Measurements from ENCODE around the gene MYH16. TPM values are rescaled to one million over a fixed set of nuclear protein-coding genes. Genes with fewer than 3 reads are reported as not detected.

The MYH16 gene
- total and polyA plus RNA-seq, 9 of the 15 experiments (the other 6 are each of a cell fraction or from before 2014, with no cell fraction given), result 0.09 TPM; not detected in 8

DNA sequence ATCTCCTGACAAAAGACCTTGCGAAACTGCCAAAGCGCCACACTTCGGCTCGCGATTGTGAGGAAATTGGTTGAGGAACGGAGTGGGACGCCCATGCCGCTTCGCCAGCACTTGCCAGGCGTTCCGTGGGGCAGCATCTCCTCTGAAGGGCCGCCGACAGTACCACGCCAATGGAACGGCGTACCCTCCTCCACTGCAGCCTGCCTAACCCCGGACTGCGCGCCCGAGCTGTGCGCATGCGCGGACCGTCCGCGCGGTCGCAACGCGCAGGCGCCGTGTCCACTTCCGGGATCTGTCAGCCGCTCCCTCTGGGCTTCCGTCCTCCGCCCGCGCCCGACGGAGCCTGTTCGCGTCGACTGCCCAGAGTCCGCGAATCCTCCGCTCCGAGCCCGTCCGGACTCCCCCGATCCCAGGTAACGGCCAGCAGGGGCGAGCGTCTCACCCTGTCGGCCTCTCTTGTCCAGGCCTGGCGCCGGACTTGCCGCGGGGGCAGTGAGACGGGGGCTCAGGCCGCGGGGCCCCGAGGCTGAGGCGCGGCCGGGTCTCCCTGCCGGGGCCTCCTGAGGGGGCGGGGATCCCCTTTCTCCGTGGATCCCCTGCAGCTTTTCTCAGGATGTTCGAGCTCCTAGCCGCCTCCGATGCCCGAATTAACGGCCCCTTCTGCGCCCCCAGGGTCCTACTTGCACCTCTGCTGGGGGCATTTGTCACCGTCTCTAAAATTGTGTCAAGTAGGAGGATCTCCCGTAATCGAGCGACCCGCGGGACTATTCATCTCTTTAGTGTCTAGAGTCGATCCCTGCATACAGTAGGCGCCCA is 53.2 kb downstream of the MYH16 start, which contains the start of gene ARPC1A (continued):
- peak; percentile 92 for TF ChIP-seq GTF2E2 (tag; IDR thresholded peaks at IDR 0.05)
- TF ChIP-seq SAFB2 (IDR thresholded peaks at IDR 0.05; ENCODE audit: borderline replicate concordance, low read depth, low read length, severe bottlenecking), result no peak
- no peak for TF ChIP-seq ZNF77 (CRISPR knock-in tag; IDR thresholded peaks at IDR 0.05)
- TF ChIP-seq ZNF695 (CRISPR knock-in tag; IDR thresholded peaks at IDR 0.05), result no peak
- TF ChIP-seq SIRT6 (IDR thresholded peaks at IDR 0.05; ENCODE audit: low read depth, low read length), result no peak
- TF ChIP-seq, protein P1, sequence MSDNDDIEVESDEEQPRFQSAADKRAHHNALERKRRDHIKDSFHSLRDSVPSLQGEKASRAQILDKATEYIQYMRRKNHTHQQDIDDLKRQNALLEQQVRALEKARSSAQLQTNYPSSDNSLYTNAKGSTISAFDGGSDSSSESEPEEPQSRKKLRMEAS (CRISPR knock-in tag; IDR thresholded peaks at IDR 0.05), result peak; percentile 38; the same call in 1 of the 2 replicates
- no peak for TF ChIP-seq SETDB1 (IDR thresholded peaks at IDR 0.05; ENCODE audit: low read length)
- TF ChIP-seq, protein P2, sequence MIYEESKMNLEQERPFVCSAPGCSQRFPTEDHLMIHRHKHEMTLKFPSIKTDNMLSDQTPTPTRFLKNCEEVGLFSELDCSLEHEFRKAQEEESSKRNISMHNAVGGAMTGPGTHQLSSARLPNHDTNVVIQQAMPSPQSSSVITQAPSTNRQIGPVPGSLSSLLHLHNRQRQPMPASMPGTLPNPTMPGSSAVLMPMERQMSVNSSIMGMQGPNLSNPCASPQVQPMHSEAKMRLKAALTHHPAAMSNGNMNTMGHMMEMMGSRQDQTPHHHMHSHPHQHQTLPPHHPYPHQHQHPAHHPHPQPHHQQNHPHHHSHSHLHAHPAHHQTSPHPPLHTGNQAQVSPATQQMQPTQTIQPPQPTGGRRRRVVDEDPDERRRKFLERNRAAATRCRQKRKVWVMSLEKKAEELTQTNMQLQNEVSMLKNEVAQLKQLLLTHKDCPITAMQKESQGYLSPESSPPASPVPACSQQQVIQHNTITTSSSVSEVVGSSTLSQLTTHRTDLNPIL (CRISPR knock-in tag; IDR thresholded peaks at IDR 0.05), result no peak
- no peak for TF ChIP-seq SAFB (IDR thresholded peaks at IDR 0.05; ENCODE audit: borderline replicate concordance, low read depth, low read length)
- TF ChIP-seq, protein P3, sequence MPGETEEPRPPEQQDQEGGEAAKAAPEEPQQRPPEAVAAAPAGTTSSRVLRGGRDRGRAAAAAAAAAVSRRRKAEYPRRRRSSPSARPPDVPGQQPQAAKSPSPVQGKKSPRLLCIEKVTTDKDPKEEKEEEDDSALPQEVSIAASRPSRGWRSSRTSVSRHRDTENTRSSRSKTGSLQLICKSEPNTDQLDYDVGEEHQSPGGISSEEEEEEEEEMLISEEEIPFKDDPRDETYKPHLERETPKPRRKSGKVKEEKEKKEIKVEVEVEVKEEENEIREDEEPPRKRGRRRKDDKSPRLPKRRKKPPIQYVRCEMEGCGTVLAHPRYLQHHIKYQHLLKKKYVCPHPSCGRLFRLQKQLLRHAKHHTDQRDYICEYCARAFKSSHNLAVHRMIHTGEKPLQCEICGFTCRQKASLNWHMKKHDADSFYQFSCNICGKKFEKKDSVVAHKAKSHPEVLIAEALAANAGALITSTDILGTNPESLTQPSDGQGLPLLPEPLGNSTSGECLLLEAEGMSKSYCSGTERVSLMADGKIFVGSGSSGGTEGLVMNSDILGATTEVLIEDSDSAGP (CRISPR knock-in tag; IDR thresholded peaks at IDR 0.05), result 0 out of 2 replicates have a peak, but pooled peaks have one; percentile 35
- no peak for TF ChIP-seq ZNF354B (CRISPR knock-in tag; IDR thresholded peaks at IDR 0.05)
- peak; percentile 100 for TF ChIP-seq ZKSCAN8 (CRISPR knock-in tag; IDR thresholded peaks at IDR 0.05)
- TF ChIP-seq POLR2H (tag; IDR thresholded peaks at IDR 0.05; ENCODE audit: low read depth), result peak; percentile 61; the same call in 1 of the 2 replicates
- TF ChIP-seq, protein P4, sequence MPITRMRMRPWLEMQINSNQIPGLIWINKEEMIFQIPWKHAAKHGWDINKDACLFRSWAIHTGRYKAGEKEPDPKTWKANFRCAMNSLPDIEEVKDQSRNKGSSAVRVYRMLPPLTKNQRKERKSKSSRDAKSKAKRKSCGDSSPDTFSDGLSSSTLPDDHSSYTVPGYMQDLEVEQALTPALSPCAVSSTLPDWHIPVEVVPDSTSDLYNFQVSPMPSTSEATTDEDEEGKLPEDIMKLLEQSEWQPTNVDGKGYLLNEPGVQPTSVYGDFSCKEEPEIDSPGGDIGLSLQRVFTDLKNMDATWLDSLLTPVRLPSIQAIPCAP (CRISPR knock-in tag; IDR thresholded peaks at IDR 0.05; ENCODE audit: borderline replicate concordance), result no peak
- TF ChIP-seq SMARCB1 (IDR thresholded peaks at IDR 0.05; ENCODE audit: insufficient read length, low read depth), result no peak
- peak; percentile 87 for TF ChIP-seq SNIP1 (IDR thresholded peaks at IDR 0.05; ENCODE audit: low read depth)
- peak; percentile 89 for TF ChIP-seq HNRNPLL (IDR thresholded peaks at IDR 0.05; ENCODE audit: low read depth, low read length, poor library complexity, severe bottlenecking)
- peak; percentile 95 for TF ChIP-seq TAF1 (IDR thresholded peaks at IDR 0.05; ENCODE audit: control insufficient read depth, extremely low read depth, insufficient read depth, low read length, severe bottlenecking)
- TF ChIP-seq, protein P5, sequence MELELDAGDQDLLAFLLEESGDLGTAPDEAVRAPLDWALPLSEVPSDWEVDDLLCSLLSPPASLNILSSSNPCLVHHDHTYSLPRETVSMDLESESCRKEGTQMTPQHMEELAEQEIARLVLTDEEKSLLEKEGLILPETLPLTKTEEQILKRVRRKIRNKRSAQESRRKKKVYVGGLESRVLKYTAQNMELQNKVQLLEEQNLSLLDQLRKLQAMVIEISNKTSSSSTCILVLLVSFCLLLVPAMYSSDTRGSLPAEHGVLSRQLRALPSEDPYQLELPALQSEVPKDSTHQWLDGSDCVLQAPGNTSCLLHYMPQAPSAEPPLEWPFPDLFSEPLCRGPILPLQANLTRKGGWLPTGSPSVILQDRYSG (tag; conservative IDR thresholded peaks at IDR 0.05; ENCODE audit: low read depth), result no peak

Data from K562 (cell line).